A673 (cell line): ENCODE results near the gene STKLD1.

Source experiments
- EZH2 ChIP-seq: fragments of 200-600 bp; sonication (generic); IDR thresholded peaks from 2 replicates; pipeline ENCODE4 v1.6.1; 2017; ENCODE audit warnings: borderline replicate concordance, low read depth, mild to moderate bottlenecking, mixed read lengths, antibody characterized with exemption, low read length; ENCODE audit not compliant: poor library complexity, severe bottlenecking
- TF ChIP-seq, protein P1 (sequence below): fragments of 300-800, 200-600 bp; sonication (generic); conservative IDR thresholded peaks from 2 replicates; pipeline ENCODE4 v1.5.1; 2017; ENCODE audit warnings: low read depth, mild to moderate bottlenecking, antibody characterized with exemption, low read length, moderate library complexity, mixed read lengths

DNA sequence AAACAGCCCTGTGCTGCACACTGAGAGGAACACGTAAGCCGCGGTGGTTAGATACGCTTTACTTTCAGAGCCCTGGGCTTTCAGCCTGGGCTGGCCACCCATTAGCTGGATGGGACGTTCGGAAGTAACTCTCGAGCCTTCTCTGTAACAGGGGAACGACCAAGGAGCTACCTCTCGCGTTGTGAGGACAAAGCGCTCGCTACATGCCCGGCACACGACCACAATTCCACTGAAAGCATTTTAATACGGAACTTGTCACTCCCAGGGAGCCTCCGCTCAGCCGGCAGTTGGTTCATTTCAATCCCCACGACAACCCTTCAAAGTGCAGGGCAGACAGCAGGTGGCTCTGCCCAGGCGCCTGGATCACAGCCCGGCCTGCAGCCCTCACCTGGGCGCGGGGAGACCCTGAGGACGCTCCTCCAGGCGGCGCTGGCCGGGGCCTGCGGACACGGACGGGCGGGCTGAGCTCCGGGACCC, 20.2 kb upstream of the STKLD1 start:
- TF ChIP-seq, protein P1, sequence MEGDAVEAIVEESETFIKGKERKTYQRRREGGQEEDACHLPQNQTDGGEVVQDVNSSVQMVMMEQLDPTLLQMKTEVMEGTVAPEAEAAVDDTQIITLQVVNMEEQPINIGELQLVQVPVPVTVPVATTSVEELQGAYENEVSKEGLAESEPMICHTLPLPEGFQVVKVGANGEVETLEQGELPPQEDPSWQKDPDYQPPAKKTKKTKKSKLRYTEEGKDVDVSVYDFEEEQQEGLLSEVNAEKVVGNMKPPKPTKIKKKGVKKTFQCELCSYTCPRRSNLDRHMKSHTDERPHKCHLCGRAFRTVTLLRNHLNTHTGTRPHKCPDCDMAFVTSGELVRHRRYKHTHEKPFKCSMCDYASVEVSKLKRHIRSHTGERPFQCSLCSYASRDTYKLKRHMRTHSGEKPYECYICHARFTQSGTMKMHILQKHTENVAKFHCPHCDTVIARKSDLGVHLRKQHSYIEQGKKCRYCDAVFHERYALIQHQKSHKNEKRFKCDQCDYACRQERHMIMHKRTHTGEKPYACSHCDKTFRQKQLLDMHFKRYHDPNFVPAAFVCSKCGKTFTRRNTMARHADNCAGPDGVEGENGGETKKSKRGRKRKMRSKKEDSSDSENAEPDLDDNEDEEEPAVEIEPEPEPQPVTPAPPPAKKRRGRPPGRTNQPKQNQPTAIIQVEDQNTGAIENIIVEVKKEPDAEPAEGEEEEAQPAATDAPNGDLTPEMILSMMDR = no peak
- no peak for TF ChIP-seq EZH2
